Mesothelial cell of epicardium (in vitro differentiated cells): Measurements from ENCODE around the gene MEF2C. TPM values are rescaled to one million over a fixed set of nuclear protein-coding genes. Genes with fewer than 3 reads are reported as not detected.

Source experiments
- DNase-seq, 2 experiments: peaks; one replicate each; pipeline ENCODE4 v3.0.0; 2021; ENCODE audit warnings: low spot score in 2 of 2; ENCODE audit not compliant: unreplicated experiment in 2 of 2
- H3K27ac Mint-ChIP-seq: 2 replicates; pipeline ENCODE4 v1.8.0; 2021; ENCODE audit warnings: mixed read lengths
- H3K27me3 Mint-ChIP-seq: 2 replicates; pipeline ENCODE4 v1.8.0; 2021; ENCODE audit warnings: low read depth, mixed read lengths
- H3K36me3 Mint-ChIP-seq: 2 replicates; pipeline ENCODE4 v1.8.0; 2021; ENCODE audit warnings: mixed read lengths
- H3K4me1 Mint-ChIP-seq: 2 replicates; pipeline ENCODE4 v1.8.0; 2021; ENCODE audit warnings: mixed read lengths
- H3K4me3 Mint-ChIP-seq: 2 replicates; pipeline ENCODE4 v1.8.0; 2021; ENCODE audit warnings: mild to moderate bottlenecking, moderate library complexity, mixed read lengths
- H3K9me3 Mint-ChIP-seq: 2 replicates; pipeline ENCODE4 v1.8.0; 2021; ENCODE audit warnings: mixed read lengths
- CTCF ChIP-seq: fragments of 200-600 bp; sonication (generic); IDR thresholded peaks from one replicate; pipeline ENCODE4 v1.5.0; 2021; ENCODE audit warnings: antibody characterized with exemption; ENCODE audit not compliant: unreplicated experiment
- total RNA-seq: library from RNA; stranded (reverse); gene quantifications from 3 replicates; pipeline ENCODE4 v1.2.1, GENCODE V29; 2021

Gene MEF2C
- total RNA-seq, 1 donor from 2014 or later = 9.1 TPM

- Mint-ChIP-seq H3K27me3 (no peaks in the 10 kb centered on the region), H3K4me1 (peaks cover under 1% of the 10 kb centered on the region), H3K9me3 (peaks cover 5% of the 10 kb centered on the region), H3K4me3 (no peak overlapping the region), H3K36me3 (no peaks in the 10 kb centered on the region), H3K27ac (no peak overlapping the region)
- no peak for DNase-seq
- no peak for TF ChIP-seq CTCF
Observed at GRCh38 chr5:88770276-88771257, 112.4 kb downstream of the MEF2C start.

GRCh38 chr5:88769165-88769564 is 113.8 kb downstream of the MEF2C start:
- H3K27ac Mint-ChIP-seq = no peak overlapping the region
- H3K27me3 Mint-ChIP-seq = no peaks in the 10 kb centered on the region
- TF ChIP-seq CTCF = no peak
- H3K4me3 Mint-ChIP-seq = no peak overlapping the region
- no peak for DNase-seq
- H3K4me1 Mint-ChIP-seq = peaks cover 2% of the 10 kb centered on the region
- no peaks in the 10 kb centered on the region for H3K36me3 Mint-ChIP-seq
- H3K9me3 Mint-ChIP-seq = peaks cover 5% of the 10 kb centered on the region

DNA sequence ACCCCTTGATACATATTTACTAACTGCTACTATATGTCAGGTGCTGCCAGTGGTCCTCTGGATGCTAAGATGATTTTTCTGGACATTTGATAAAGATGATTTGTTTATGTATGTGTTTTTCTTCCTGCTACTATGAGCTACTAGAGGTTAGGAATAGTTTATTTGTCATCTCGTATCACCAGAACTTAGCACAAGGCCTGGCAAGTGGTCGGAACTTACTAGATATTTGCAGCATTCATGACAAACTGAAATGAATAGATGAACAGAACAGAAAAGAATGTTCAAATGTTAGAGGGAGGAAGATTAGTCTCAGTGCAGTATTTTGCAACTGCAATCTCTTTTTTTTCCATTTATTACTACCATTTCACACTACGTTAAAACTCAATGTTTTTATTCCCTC is 114.6 kb downstream of the MEF2C start:
- Mint-ChIP-seq H3K27ac (no peak overlapping the region), H3K27me3 (no peaks in the 10 kb centered on the region), H3K36me3 (no peaks in the 10 kb centered on the region), H3K4me1 (peaks cover 2% of the 10 kb centered on the region), H3K4me3 (no peak overlapping the region), H3K9me3 (peaks cover 5% of the 10 kb centered on the region)
- TF ChIP-seq CTCF = no peak
- no peak for DNase-seq

DNA sequence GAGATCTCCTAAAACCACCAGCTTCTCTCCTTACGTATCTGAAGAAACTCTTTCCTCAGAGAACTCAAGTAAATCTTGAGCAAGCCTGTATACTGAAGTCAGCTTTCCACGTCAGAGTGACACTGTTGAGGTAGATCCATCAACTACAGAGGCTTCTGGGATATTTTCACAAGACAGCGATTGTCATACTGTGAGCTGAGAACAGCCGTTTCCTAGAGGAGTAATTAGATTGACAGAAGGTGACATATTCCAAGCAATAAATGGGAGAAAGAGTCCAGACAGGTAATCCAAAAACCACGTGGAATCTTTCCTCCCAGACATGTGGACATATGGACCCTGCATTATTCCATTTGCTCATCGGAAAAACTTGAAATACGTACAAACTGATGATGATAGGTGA is 117.2 kb downstream of the MEF2C start:
- Mint-ChIP-seq H3K9me3 (peaks cover 5% of the 10 kb centered on the region), H3K4me1 (peaks cover 8% of the 10 kb centered on the region), H3K27ac (no peak overlapping the region), H3K4me3 (no peak overlapping the region), H3K27me3 (no peaks in the 10 kb centered on the region), H3K36me3 (no peaks in the 10 kb centered on the region)
- no peak for TF ChIP-seq CTCF
- DNase-seq = no peak

DNA sequence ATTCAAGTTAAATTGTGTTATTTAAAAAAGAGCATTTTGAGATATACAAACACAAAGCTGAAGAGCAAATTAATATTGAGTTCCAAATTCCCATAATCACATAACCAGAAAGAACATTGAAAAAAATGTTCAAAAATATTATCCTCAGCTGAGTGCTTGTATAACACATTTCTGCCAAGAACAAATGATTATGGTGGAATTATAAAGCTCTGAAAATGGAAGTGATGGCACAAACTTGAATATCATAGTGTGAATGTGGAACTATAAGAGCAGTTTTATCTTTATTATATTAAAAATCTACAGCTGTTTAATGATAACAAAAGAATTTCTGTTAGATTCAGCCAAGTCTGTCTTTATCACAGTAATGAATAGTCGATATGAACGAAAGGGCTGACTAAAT is 117.8 kb downstream of the MEF2C start:
- no peak for DNase-seq
- Mint-ChIP-seq H3K36me3 (no peaks in the 10 kb centered on the region), H3K9me3 (no peaks in the 10 kb centered on the region), H3K4me1 (peaks cover 14% of the 10 kb centered on the region), H3K4me3 (no peak overlapping the region), H3K27ac (no peak overlapping the region), H3K27me3 (no peaks in the 10 kb centered on the region)
- TF ChIP-seq CTCF = no peak
